Activated CD4-positive, alpha-beta T cell treated with anti-CD3 and anti-CD28 coated beads for 4 hours (primary cell): ENCODE results near the gene FFAR4.

Experiments
- DNase-seq, 2 donors: peaks; one replicate each; pipeline ENCODE4 v3.0.0-alpha.2; 2020

Gene FFAR4

DNA sequence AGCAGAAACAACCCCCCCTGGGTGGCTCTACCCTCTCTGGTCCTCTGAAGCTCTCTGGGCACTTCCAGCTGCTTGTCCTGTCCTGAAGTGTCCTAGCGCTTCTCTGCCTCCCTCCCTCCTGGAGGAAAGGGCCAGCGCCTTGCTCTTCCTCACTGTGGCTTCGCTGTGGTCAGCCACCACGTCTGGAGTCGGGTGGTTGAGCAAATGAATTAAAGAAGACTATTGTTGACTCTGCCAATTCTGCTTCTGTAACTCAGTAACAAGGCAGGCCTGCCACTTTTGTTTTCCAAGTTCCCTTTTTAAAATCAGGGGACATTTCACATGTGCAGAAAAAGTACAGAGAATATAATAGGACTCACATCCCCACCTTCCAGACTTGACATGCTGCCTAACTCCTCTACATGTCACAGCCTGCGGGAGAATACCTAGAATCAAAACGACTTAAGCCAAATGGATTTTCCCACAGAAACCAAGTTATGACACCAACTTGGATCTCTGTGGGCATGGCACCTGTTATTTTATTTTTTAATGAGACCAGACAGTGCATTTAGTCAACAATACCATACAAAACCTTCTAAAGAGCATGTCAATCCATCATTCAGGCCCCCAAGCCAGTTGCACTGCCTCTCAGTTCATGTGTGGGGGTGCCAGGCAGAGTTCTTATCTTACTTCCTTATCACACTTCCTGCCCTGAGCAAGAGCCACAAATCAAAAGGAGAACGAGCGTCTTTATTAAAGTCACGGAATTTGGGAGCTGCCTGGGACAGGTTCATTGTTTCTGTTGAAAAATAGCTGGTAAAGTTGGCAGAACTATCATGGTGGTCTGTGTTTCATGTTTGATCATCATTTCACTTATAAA lies 6.8 kb downstream of the FFAR4 start:
- DNase-seq, result no peak

DNA sequence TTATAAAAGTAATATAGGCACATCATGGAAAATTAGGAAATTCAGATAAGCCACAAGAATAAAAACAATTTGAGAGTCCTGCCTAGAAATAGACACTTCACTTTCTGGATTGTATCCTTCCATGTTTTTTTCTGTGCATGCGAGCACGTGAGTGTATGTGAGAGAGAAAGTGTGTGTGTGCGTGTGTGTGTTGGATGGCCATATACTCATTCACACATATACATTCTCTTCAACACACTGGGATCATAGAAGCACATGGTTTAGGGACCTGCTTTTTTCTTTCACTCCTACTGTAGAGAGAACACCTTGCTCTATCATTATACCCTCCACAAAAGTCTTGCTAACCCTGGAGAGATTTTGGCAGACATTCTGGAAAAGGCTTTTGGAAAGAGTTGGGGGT lies 7.5 kb downstream of the FFAR4 start:
- DNase-seq, result no peak

DNA sequence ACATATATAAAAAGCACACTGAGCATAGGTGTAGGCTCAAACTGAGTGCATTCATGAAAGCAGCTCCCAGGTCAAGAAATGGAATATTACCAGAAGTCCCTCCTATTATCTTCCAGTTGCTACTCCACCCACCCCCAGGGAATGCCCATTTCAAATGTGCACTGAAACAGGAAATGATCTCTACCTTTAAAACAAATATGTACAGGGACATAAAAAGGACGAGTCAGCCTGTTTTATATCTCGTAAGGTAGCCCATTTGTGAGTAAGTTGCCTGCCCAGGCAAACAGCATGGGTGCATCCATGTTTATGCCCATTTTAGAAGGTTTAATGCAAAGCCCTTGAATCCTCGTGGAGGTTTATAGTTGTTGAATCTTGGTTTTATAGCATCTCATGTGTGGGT lies 10.4 kb downstream of the FFAR4 start:
- DNase-seq, result no peak

DNA sequence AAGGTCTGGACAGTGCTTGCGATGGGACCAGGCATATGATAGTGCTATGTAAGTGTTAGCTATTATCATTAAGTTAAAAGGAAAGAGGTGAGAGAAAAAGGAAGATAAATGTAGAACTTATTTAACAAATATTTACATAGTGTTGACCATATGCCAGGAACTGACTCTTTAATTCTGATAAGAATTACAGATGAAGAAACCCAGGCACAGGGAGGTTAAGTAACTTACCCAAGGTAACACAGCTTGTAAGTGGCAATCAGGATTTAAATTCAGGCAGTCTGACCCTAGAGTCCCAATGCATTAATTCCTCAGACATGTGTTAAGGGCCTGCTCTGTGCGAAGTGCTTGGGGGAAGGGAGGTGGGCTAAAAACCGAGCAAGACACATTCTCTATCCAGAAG lies 11.1 kb downstream of the FFAR4 start:
- DNase-seq, result no peak

DNA sequence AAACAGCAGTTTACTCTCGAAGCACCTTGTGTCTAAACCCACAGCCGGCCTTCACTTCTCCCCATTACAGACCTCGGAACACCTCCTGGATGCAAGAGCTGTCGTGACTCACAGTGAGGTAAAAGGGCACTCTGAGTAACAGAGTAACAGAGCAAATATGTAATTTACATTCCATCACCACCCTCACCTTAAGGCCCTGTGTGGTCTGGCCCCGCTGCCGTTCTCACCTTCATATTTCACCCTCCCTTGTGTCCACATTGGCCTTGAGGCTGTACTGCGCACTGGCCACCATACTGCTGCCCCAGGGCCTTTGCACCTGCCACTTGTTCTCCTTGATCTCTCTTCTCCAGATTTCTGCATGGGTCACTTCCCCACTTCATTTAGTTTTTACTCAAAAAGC lies 12.6 kb downstream of the FFAR4 start:
- no peak for DNase-seq

DNA sequence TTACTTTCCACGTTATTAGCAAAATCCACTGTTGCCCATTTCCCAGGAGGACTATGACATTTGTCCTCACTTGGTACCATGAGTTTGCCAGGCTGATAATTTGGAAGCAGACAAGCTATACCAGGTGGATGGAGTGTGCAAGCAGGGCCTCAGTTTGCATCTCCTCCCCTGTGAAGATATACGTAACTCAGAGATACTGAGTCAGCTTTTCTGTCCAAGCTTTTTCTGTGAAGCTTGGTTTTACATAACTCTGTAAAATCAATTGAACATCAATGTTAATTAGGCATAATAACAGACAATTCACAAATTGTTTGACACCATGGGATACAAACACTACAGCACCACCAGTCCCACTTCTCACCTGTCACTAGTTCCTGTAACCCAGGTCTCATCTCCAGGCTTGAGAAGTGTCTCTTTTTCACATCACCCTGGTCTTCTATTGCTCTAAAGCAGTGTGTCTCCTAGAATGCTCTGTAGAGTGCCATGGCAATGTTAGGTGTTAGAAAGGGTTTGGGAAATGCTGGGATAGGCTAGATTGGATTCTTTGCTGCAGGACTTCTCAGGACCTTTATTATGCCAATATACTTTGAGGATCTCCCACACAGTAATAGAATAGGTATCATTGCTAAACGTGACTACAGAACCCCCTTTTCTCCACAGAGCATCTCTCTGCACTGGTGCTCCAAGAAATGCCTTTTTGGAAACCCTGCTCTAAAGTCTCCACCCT lies 13.7 kb downstream of the FFAR4 start:
- no peak for DNase-seq

DNA sequence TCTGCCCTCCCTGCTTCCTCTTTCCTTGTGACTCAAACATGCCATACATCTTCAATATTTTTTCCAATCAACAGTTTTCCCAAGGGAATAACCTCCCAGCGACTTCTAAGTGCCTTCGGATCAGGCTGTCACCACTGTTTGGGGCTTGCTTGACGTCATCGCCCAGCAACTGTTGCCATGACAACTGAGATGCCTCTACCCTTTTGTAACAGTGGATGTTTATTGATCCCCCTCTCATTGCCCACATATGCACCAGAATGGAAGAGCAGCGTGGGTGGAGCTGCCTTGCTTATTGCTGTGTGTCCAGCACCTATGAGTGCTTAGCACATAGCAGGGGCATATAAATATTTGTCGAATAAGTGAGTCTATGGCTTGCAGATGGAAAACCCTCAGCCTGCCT lies 14.4 kb downstream of the FFAR4 start:
- no peak for DNase-seq

DNA sequence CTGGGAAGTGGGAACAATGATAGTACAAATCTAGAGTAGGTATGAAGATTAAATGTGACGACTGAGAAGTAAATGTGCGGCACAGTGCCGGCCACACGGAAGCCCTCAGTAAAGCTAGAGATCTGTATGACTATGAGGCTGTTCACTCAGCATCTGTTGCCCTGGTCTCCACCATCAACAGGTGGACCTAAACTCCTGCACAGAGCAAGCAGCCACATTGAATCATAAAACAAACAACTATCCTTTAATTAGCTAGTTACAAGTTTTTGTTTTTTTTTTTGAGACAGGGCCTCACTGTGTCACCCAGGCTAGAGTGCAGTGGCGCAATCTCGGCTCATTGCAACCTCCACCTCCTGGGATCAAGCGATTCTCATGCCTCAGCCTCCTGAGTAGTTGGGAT lies 18.0 kb downstream of the FFAR4 start:
- DNase-seq, result no peak

DNA sequence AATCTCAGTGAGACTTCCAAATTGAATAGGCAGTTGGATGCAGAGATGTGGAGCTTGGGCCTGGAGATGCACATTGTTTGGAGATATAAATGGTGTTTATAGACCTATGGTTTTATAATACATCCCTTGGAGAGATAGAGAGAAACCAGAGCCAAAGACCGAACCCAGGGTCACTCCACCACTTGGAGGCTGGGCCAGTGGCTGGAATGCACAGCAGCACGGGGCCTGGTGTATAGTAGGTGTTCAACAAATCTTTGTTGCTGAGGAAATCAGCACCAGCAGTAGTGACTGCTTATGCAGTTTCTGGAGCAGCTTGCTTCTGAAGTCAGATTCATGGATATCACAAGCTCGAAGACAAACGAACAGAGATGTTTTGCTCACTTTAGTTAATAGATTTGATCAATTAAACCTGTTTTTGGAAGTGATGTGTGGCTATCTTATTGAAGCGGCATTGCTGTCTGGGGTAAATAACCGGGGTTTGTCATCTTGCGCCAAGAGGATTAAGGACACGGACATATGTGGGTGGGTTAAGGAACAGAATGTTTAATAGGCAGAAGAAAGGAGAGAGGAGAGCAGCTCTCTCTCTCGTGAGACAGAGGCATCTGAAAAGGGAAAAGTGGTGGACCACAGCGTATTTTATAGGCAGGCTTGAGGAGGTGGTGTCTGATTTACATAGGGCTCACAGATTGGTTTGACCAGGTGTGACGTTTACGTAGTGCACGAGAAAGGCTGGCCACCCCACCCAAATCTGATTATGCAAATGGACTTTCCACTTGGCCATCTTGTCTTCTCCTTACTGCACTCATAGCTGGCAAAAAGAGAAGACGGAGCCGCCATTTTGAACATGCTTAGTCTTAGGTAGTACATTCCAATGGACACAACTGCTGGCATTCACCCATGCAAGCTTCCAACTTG lies 23.4 kb downstream of the FFAR4 start:
- no peak for DNase-seq

DNA sequence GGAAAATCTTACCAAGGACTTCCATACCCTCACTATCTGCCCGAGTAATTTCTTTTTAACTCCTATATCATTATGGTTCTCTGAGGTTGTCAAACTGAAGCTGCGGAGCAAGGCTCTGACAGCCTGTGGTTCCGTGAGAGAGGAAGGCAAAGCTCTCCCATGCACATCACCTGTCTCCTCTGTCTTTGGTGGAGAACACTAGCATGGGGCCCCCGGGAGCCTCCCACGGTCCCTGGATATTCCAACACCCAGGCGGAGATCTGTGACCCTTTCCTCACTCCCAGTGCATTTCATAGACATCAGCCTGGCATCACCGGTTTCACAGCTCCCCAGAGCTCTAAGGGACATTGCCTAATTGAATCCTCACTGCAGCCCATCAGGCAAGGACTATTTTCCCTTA lies 24.2 kb downstream of the FFAR4 start:
- DNase-seq, result no peak

DNA sequence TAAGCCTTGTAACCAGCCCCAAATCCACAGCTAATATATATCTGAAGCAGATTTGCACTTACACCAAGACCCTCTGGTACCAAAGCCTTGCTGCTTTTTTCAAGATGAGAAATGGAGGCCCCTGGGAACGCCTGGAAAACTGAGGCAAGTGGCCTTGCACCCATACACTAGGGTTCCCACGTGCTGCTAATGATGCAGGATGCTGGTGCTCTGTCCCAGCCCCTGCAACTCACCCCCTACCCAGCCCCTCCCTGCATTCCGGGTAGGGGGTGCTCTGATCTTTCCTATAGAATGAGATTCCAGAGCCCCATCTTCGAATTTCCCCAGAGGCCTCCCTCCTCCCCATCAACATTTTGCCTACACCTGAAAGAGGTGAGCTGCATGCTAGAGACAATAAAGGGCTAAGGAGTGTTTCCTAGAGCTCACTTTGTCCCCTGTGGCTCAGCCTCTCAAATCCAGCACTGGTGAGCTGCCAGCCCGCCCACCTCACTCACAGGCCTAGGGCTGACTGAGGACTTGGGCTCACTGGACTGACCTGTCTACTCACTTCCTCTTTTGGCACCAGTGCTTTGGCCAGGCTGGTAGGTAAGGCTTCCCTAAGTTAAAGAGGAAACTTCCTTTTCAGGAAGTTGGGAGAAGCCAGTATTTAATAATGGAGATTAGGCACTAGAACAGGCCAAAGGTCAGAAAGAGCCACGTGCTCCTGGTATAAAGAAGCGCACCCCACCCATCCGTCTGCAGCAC lies 24.8 kb downstream of the FFAR4 start:
- no peak for DNase-seq

DNA sequence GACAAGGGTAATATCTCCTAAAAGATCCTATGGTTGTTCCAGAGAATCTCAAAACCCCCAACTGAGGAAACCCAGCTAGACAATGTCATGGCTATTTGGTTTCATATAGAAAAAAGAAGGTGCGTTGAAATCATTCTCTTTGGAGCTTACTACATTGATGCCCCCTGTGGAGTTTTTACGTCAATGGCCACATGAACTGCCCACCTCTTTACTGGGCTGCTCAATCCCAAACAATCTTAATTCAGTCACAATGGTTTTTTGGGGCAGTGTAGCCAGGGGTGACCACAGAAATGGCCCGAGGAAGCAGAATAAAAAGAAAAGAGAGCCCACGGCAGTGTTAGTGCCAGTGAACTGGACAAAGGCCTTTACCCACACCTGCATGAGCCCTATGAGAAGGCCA lies 26.8 kb downstream of the FFAR4 start:
- no peak for DNase-seq

DNA sequence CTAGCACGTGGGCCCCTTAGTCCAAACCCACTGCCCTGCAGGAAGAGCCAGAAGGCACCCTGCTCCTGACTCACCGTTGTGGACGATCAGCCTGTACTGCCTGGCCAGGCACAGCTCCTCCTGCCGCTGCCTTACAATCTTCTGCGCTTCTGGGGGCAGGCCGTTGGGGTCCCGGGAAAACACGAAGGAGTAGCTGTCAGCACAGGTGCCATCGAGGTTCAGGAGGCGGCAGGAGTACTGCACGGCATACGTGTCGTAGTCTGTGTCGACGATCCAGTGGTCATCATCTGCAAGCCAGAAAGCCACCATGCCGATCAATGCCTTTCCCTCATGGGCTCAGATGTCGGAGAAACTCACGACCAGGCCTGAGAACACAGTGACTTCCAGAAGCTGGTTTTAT lies 27.3 kb downstream of the FFAR4 start:
- no peak for DNase-seq

DNA sequence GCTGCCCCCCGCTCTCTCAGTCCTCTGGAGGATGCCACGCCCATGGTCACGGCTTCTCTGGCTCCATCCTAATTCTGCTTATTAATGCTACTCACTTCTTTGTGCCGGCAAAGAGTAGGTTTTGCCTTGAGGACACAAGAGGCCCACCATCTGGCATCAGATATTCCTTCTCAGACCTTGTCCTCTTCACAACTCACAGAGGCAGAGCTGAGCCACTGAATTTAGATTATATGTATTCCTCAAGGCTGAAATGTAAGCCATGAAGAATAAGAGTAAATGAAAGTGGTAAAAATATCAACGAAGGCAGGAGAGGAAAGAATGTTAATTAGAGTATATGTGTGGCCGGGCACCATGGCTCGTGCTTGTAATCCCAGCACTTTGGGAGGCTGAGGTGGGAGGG lies 28.1 kb downstream of the FFAR4 start:
- DNase-seq, result no peak

DNA sequence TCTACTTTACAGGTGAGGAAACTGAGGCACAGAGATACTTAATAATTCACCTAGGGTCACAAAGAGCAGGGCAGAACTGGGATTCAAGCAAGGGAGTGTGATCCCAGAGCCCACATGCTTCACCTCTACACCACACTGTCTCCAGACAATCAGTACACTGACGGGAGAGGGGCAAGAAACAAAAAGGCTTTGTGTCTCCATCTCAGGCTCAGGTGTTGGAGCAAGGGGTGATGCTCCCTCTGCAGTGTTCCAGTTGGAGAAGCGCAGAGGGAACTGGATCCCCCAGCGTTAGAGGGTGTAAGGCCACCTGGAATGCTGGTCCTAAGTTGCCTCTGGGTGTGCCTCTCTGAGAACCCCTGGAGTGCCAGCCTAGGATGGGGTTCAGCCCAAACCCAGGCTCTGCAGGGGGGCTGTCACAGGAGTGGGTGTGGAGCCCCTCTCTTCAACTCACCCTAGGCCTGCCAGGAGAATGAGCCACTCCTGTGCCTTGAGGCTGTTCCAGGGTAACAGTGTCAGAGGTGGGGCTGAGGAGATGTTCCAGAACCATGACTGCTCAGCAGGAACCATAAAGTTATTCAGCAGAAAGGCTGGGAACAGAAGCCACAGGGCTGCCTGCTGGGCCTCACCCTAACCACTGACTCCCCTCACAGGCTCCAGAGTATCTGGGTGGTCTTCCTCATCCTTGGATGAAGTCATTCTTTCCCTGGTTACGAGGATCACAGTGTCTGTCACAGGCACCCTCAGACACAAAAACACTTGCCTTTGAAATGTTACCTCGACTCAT lies 29.1 kb downstream of the FFAR4 start:
- DNase-seq, result no peak

DNA sequence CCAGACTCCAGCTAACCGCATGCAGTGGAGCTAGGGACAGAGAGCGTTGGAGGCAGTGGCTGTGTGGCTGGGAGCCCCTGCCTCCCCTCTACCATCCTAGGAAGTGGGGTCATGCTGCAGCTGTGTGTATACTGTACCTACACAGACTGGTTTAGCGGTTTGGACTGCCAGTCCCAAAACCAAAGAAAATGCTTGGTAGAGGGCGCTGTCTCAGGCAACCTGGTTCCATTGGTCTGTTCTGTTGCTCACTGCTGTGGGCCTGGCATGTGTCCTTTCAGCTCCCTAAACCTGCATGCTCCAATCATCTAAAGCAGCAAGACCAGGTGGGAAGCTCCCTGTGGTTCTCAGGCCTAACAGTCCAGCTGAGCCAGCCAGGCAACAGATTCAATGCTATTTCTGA lies 30.1 kb downstream of the FFAR4 start:
- DNase-seq, result no peak

DNA sequence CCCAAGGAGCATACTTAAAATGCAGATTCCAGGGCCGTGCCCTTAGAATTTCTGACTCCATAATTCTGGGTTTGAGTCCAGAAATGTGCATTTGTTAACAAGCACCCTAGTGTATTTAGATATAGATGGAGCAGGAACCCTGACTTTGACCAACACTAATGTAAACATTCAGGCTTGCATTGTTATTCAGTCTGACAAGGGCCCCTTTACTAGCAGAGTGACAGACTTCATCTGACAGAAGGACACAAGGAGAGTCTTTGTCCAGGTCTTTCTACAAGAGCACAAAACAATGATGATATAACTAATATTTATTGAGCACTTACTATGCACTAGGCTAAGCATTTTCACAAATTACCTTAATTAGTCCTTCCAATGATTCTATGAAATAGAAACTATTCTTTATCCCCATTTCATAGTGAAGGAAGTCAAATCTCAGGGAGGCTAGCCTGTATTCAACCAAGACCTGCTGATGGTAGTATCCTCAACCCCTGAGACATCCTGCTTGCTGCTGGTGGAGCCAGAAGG lies 30.7 kb downstream of the FFAR4 start:
- DNase-seq, result no peak

DNA sequence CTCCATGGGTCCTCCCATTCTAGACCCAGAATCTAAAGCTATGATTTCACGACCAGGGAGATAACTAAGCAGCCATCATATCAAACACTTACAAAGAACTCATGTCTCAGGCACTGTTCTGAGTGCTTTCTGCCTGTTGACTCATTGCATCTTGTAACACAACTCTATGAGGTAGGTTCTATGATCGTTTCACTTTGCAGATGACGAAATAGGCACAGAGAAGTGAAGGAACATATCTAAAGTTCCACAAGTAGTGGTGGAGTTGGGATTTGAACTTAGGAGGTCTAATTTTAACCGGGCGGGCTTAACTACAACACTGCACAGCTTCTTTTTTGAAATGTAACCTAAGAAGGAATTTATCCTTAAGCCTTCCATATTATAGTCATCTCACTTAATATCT lies 31.7 kb downstream of the FFAR4 start:
- no peak for DNase-seq

DNA sequence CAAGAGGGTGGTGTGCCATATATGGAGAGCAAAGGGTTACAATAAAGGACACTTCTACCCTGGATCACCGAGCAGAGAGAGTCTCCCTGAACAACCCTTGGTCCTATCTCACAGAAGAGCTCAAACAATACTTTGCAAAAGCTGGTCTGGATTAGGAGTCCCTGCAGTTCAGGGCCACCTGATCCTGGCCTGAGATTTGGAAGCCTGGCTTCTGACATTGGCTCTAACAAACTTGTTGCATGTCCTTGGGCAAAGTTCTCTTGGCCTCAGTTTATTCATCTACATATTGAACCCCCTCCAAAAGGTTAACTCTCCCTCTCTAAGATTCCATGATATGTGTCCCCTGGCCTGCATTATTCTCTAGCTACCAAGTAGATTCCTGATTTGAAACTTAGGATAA lies 32.9 kb downstream of the FFAR4 start:
- no peak for DNase-seq

DNA sequence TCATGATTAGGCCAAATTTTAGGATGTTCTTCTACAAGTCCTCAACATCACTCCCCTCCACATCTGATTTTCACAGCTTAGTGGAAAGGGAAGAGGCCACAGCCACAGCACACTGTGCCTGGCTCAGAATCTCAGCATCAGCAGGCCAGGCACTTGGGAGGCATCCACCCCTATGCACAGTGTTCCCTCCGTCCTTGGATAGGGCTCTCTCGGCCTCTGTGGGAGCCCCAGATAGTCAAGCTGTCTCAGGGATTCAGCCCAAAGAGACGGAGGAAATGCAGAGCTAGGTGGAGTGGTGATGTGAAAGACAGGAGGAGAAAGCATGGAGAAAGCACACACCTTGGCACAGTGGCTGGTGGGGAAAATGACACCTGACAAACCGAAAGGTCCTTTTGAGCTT lies 33.3 kb downstream of the FFAR4 start:
- no peak for DNase-seq

DNA sequence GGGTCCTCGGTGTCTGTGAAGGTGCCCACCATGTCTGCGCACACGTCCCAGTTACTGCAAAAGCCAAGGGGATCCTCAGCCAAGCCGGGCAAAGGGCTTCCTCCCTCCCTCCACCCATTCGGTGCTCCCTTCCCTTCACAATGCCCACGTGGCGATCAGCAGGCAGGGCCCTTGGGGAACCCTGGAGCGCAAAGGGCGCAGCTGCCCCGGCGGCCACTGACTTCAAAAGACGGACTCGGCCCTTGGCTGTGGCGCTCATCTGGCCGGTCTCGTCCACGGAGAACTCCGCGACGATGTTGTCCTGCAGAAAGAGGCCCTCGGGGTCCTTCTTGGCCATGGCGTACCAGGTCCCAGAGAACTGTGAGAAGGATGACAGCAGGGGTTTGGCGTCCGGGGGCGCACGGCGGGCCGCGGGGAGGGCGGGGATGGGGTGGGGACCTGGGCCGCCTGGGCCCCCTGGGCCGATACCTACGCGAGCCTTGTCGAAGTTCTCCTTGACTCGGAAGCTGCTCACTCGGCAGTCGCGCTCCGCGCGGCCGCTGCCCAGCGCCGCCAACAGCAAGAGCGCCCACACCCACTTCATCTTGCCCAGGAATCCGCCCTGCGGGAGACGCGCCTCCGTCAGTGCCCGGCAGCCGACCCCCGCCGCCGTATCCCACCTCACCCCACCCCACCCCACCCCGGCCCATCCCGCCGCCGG lies 34.1 kb downstream of the FFAR4 start:
- no peak for DNase-seq
